Measurements from ENCODE around the gene LAMB4.

DNA sequence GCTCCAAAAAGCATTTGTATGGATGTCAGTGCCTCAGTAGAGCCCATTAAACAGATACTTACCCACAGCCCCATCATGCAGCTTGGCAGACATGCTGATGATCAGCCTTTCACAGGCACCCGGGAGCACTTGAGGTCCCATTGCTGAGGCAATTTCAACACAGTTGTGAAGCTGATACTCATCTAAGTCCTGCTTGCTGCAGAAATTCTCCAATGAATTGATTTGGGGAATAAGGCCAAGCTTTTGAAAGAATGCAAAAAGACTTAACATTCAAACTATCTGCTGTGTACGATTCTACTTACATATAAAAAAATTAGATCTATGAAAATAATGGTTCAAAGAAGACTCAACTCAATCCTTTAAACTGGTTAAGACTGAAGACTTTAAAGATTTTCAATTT is 60.5 kb downstream of the LAMB4 start:
- no peak for TF ChIP-seq EP300 (IDR thresholded peaks at IDR 0.05; ENCODE audit: borderline replicate concordance in 1 of 2, low read depth in 1 of 2, low read length in 1 of 2)
- TF ChIP-seq SMC3 (IDR thresholded peaks at IDR 0.05; ENCODE audit: low read depth, low read length): no peak
- TF ChIP-seq, protein P1, sequence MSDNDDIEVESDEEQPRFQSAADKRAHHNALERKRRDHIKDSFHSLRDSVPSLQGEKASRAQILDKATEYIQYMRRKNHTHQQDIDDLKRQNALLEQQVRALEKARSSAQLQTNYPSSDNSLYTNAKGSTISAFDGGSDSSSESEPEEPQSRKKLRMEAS (IDR thresholded peaks at IDR 0.05; ENCODE audit: low read depth): no peak
